Neural cell (in vitro differentiated cells): ENCODE data around the gene ARPIN. TPM values are rescaled to one million over a fixed set of nuclear protein-coding genes. Genes with fewer than 3 reads are reported as not detected.
"Not testable (repeated sequence)": the region's sequence is repeated elsewhere in the genome, so short reads cannot be mapped to it uniquely, and the experiment has no call there.

Source experiments
- H2AFZ ChIP-seq: fragments of 200-600, 300-800 bp; sonication (generic), shearing (Covaris generic); 2 replicates; pipeline ENCODE4 v1.6.0; 2014; ENCODE audit warnings: low read depth, mild to moderate bottlenecking, antibody characterized with exemption, low read length, moderate library complexity
- H3F3A ChIP-seq: fragments of 200-600 bp; shearing (Covaris generic); 2 replicates; pipeline ENCODE4 v1.6.1; 2016; ENCODE audit warnings: mild to moderate bottlenecking, moderate library complexity, mixed read lengths, antibody characterized with exemption, low read length; ENCODE audit not compliant: insufficient read depth, poor library complexity, severe bottlenecking
- H3K27ac ChIP-seq: fragments of 200-600, 300-800 bp; sonication (generic), shearing (Covaris generic); 2 replicates; pipeline ENCODE4 v1.5.1; 2014; ENCODE audit warnings: mild to moderate bottlenecking, low read length, moderate library complexity
- H3K27me3 ChIP-seq: fragments of 300-800, 200-600 bp; sonication (generic), shearing (Covaris generic); 2 replicates; pipeline ENCODE4 v1.6.0; 2014; ENCODE audit warnings: mild to moderate bottlenecking, low read depth, low read length, moderate library complexity; ENCODE audit not compliant: insufficient read depth
- H3K36me3 ChIP-seq: fragments of 300-800, 200-600 bp; sonication (generic), shearing (Covaris generic); 2 replicates; pipeline ENCODE4 v1.5.1; 2014; ENCODE audit warnings: mild to moderate bottlenecking, antibody characterized with exemption, low read length, moderate library complexity; ENCODE audit not compliant: insufficient read depth
- H3K4me2 ChIP-seq: fragments of 300-800, 200-600 bp; sonication (generic), shearing (Covaris generic); 2 replicates; pipeline ENCODE4 v1.6.0; 2014; ENCODE audit warnings: mild to moderate bottlenecking, low read length
- H3K4me3 ChIP-seq: fragments of 300-800, 200-600 bp; sonication (generic), shearing (Covaris generic); 2 replicates; pipeline ENCODE4 v1.5.1; 2014; ENCODE audit warnings: mild to moderate bottlenecking, low read length, moderate library complexity
- H3K79me2 ChIP-seq: fragments of 200-600 bp; shearing (Covaris generic); replicated peaks from 2 replicates; pipeline ENCODE4 v1.6.0; 2014; ENCODE audit warnings: mild to moderate bottlenecking, low read length, moderate library complexity; ENCODE audit not compliant: insufficient read depth
- H3K9ac ChIP-seq: fragments of 300-800, 200-600 bp; sonication (generic), shearing (Covaris generic); 2 replicates; pipeline ENCODE4 v1.6.1; 2016; ENCODE audit warnings: mild to moderate bottlenecking, low read length, mixed read lengths
- H3K9me2 ChIP-seq: fragments of 200-600 bp; shearing (Covaris generic); 2 replicates; pipeline ENCODE4 v1.6.1; 2016; ENCODE audit warnings: mild to moderate bottlenecking, low read length, mixed read lengths; ENCODE audit not compliant: insufficient read depth
- H3K9me3 ChIP-seq: fragments of 200-600, 300-800 bp; sonication (generic), shearing (Covaris generic); 2 replicates; pipeline ENCODE4 v1.6.1; 2016; ENCODE audit warnings: mild to moderate bottlenecking, mixed run types, low read length, moderate library complexity, mixed read lengths
- H4K20me1 ChIP-seq: fragments of 200-600 bp; shearing (Covaris generic); 2 replicates; pipeline ENCODE4 v1.6.1; 2016; ENCODE audit warnings: mild to moderate bottlenecking, mixed run types; ENCODE audit not compliant: insufficient read depth
- CTCF ChIP-seq: fragments of 450-650 bp; IDR thresholded peaks from 2 replicates; pipeline ENCODE4 v1.5.1; 2014; ENCODE audit warnings: antibody characterized with exemption, mild to moderate bottlenecking, moderate library complexity; ENCODE audit not compliant: poor library complexity, severe bottlenecking
- EP300 ChIP-seq: fragments of 450-650 bp; conservative IDR thresholded peaks from 2 replicates; pipeline ENCODE4 v1.6.1; 2014; ENCODE audit warnings: antibody characterized with exemption, mild to moderate bottlenecking, moderate library complexity; ENCODE audit not compliant: poor library complexity, severe bottlenecking
- EZH2 ChIP-seq: fragments of 200-600, 300-800 bp; shearing (Covaris generic), sonication (generic); IDR thresholded peaks from 2 replicates; pipeline ENCODE4 v1.6.1; 2014; ENCODE audit warnings: antibody characterized with exemption, low read length, borderline replicate concordance, mild to moderate bottlenecking; ENCODE audit not compliant: insufficient read depth, poor library complexity, severe bottlenecking
- MXI1 ChIP-seq: fragments of 450-650 bp; conservative IDR thresholded peaks from 2 replicates; pipeline ENCODE4 v1.6.1; 2014; ENCODE audit warnings: antibody characterized with exemption, mild to moderate bottlenecking; ENCODE audit not compliant: poor library complexity, severe bottlenecking
- POLR2AphosphoS5 ChIP-seq: IDR thresholded peaks from 2 replicates; pipeline ENCODE4 v1.6.1; 2012
- RAD21 ChIP-seq: fragments of 450-650 bp; conservative IDR thresholded peaks from 2 replicates; pipeline ENCODE4 v1.6.1; 2014; ENCODE audit warnings: antibody characterized with exemption, mild to moderate bottlenecking, moderate library complexity
- REST ChIP-seq: IDR thresholded peaks from 2 replicates; pipeline ENCODE4 v1.6.1; 2012; ENCODE audit warnings: borderline replicate concordance
- SMC3 ChIP-seq: fragments of 450-650 bp; conservative IDR thresholded peaks from 2 replicates; pipeline ENCODE4 v1.6.1; 2014; ENCODE audit warnings: antibody characterized with exemption, mild to moderate bottlenecking, moderate library complexity; ENCODE audit not compliant: poor library complexity
- TAF1 ChIP-seq: IDR thresholded peaks from 2 replicates; pipeline ENCODE4 v1.6.1; 2012; ENCODE audit warnings: low read depth
- polyA plus RNA-seq: library from polyadenylated mRNA; depleted of rRNA; stranded (reverse); fragments of >200 nt; gene quantifications from 2 replicates; pipeline ENCODE4 v1.2.3, GENCODE V29; 2014

Gene ARPIN
- polyA plus RNA-seq, 1 donor from 2014 or later, result 2.7 TPM

GRCh38 chr15:89947385-89947784 is 34.6 kb upstream of the ARPIN start:
- Histone ChIP-seq H3F3A (no peaks in the 10 kb centered on the region), H3K4me2 (no peak overlapping the region), H3K36me3 (no peaks in the 10 kb centered on the region), H3K9me3 (no peaks in the 10 kb centered on the region), H3K27me3 (no peaks in the 10 kb centered on the region), H3K9me2 (no peaks in the 10 kb centered on the region), H3K4me3 (no peak overlapping the region), H3K79me2 (no peaks in the 10 kb centered on the region), H3K9ac (no peak overlapping the region), H2AFZ (no peak overlapping the region), H3K27ac (no peak overlapping the region), H4K20me1 (no peaks in the 10 kb centered on the region)
- TF ChIP-seq EZH2, result no peak
- TF ChIP-seq TAF1, result no peak
- TF ChIP-seq CTCF, result no peak
- TF ChIP-seq EP300, result no peak
- TF ChIP-seq MXI1, result no peak
- no peak for TF ChIP-seq SMC3
- TF ChIP-seq REST, result no peak
- TF ChIP-seq RAD21, result no peak
- no peak for TF ChIP-seq POLR2AphosphoS5

- H3K9ac ChIP-seq, result no peak overlapping the region
- H3K4me2 ChIP-seq, result no peak overlapping the region
- H4K20me1 ChIP-seq, result no peaks in the 10 kb centered on the region
- no peaks in the 10 kb centered on the region for H3K9me3 ChIP-seq
- H3K79me2 ChIP-seq, result no peaks in the 10 kb centered on the region
- no peaks in the 10 kb centered on the region for H3F3A ChIP-seq
- no peak overlapping the region for H2AFZ ChIP-seq
- H3K27ac ChIP-seq, result no peak overlapping the region
- H3K27me3 ChIP-seq, result no peaks in the 10 kb centered on the region
- H3K9me2 ChIP-seq, result no peaks in the 10 kb centered on the region
- no peaks in the 10 kb centered on the region for H3K36me3 ChIP-seq
- no peak for TF ChIP-seq EZH2
- TF ChIP-seq EP300, result no peak
- no peak for TF ChIP-seq REST
- TF ChIP-seq POLR2AphosphoS5, result no peak
- TF ChIP-seq MXI1, result no peak
- no peak for TF ChIP-seq SMC3
- no peak for TF ChIP-seq CTCF
- H3K4me3 ChIP-seq, result no peak overlapping the region
Measured at GRCh38 chr15:89946681-89947299, 34.0 kb upstream of the ARPIN start.

DNA sequence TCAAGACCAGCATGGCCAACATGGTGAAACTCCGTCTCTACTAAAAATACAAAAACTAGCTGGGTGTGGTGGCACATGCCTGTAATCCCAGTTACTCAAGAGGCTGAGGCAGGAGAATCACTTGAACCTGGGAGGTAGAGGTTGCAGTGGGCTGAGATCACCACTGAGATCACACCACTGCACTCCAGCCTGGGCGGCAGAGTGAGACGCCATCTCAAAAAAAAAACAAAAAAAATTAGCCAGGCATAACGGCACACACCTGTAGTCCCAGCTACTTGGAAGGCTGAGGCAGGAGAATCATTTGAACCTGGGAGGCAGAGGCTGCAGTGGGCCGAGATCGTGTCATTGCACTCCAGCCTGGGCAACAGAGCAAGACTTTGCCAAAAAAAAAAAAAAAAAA is 31.0 kb upstream of the ARPIN start:
- H3K36me3 ChIP-seq, H3F3A ChIP-seq, H3K9me3 ChIP-seq, H4K20me1 ChIP-seq, H3K79me2 ChIP-seq, H3K4me3 ChIP-seq, H2AFZ ChIP-seq, H3K9ac ChIP-seq, H3K27me3 ChIP-seq, H3K4me2 ChIP-seq, H3K27ac ChIP-seq, H3K9me2 ChIP-seq: not testable (repeated sequence)
